Left ventricle myocardium superior (tissue), 1 donor: Measurements from ENCODE around the gene KCTD18. TPM values are rescaled to one million over a fixed set of nuclear protein-coding genes. Genes with fewer than 3 reads are reported as not detected.
A peak's percentile ranks its signal among the peaks of the same experiment; 100 is the strongest.

Source experiments
- ATAC-seq: fragments of 200-7000 bp; cut with Tn5 transposase; one replicate; pipeline ENCODE4 v1.9.1; 2020; ENCODE audit warnings: mild to moderate bottlenecking, moderate library complexity
- DNase-seq: peaks from one replicate; pipeline ENCODE4 v3.0.0-alpha.2; 2020
- intact Hi-C: fragments of 100-400 bp; cut with micrococcal nuclease; formaldehyde crosslinking; loops from one replicate; pipeline ENCODE4 v1.11.0; 2022
- total RNA-seq: library from RNA; stranded (reverse); fragmentation: NEBNext Ultra II Directional; extraction: Animal tissue kit (Norgen Biotek cat#: 25700); gene quantifications from one replicate; pipeline ENCODE4 v1.2.1, GENCODE V29; 2021
- donor health status: DM: no; HTN: yes; CAD: no; lungs with severe emphysema.

Gene KCTD18
- total RNA-seq, 1 donor from 2014 or later: 9.1 TPM

GRCh38 chr2:200490001-200490400 lies 19.9 kb downstream of the KCTD18 start:
- intact Hi-C loops: no loop called here
- DNase-seq: no peak

GRCh38 chr2:200488169-200488568 lies 21.7 kb downstream of the KCTD18 start:
- intact Hi-C loops: no loop called here
- no peak for DNase-seq
- ATAC-seq: no peak

More at GRCh38 chr2:200490001-200490400, 19.9 kb downstream of the KCTD18 start:
- no peak for ATAC-seq

- ATAC-seq (no peak), DNase-seq (no peak)
- intact Hi-C loops: no loop called here
Measured at GRCh38 chr2:200486529-200486928, 23.3 kb downstream of the KCTD18 start.

- ATAC-seq: no peak
- intact Hi-C loops: loop anchor here (5.0 kb wide), 1 partner anchor 503 kb away; no protein-coding TSS in a partner anchor
- no peak for DNase-seq
Measured at GRCh38 chr2:200484934-200485333, 24.9 kb downstream of the KCTD18 start.

GRCh38 chr2:200483729-200484198 lies 26.1 kb downstream of the KCTD18 start:
- intact Hi-C loops: loop anchor here (5.0 kb wide), 1 partner anchor 501 kb away; no protein-coding TSS in a partner anchor
- ATAC-seq (no peak), DNase-seq (no peak)

GRCh38 chr2:200482194-200482593 lies 27.7 kb downstream of the KCTD18 start:
- DNase-seq: no peak
- no peak for ATAC-seq
- intact Hi-C loops: loop anchor here (5.0 kb wide), 1 partner anchor 500 kb away; no protein-coding TSS in a partner anchor

- ATAC-seq: no peak
- no peak for DNase-seq
- intact Hi-C loops: loop anchor here (5.0 to 10.0 kb wide), 3 partner anchors 255 to 507 kb away; no protein-coding TSS in a partner anchor
Measured at GRCh38 chr2:200479692-200480265, 30.1 kb downstream of the KCTD18 start.

- DNase-seq: peak; percentile 75
- intact Hi-C loops: loop anchor here (5.0 to 10.0 kb wide), 2 partner anchors 253 to 505 kb away; no protein-coding TSS in a partner anchor
- ATAC-seq: peak; percentile 92
Measured at GRCh38 chr2:200477667-200478131, 32.2 kb downstream of the KCTD18 start.

- intact Hi-C loops: loop anchor here (5.0 to 10.0 kb wide), 2 partner anchors 252 to 505 kb away; no protein-coding TSS in a partner anchor
- DNase-seq (no peak), ATAC-seq (peak; percentile 47)
Measured at GRCh38 chr2:200476836-200477235, 33.0 kb downstream of the KCTD18 start.

GRCh38 chr2:200475795-200476194 lies 34.1 kb downstream of the KCTD18 start:
- intact Hi-C loops: loop anchor here (5.0 to 10.0 kb wide), 2 partner anchors 251 to 503 kb away; no protein-coding TSS in a partner anchor
- no peak for ATAC-seq
- no peak for DNase-seq

GRCh38 chr2:200472853-200473464 lies 36.9 kb downstream of the KCTD18 start:
- no peak for ATAC-seq
- no peak for DNase-seq
- intact Hi-C loops: loop anchor here (10.0 kb wide), 1 partner anchor 248 kb away; no protein-coding TSS in a partner anchor

GRCh38 chr2:200471928-200472645 lies 37.8 kb downstream of the KCTD18 start:
- DNase-seq (no peak), ATAC-seq (no peak)
- intact Hi-C loops: loop anchor here (10.0 kb wide), 1 partner anchor 247 kb away; no protein-coding TSS in a partner anchor

- no peak for ATAC-seq
- DNase-seq: no peak
- intact Hi-C loops: loop anchor here (10.0 kb wide), 1 partner anchor 247 kb away; no protein-coding TSS in a partner anchor
Measured at GRCh38 chr2:200471324-200471848, 38.5 kb downstream of the KCTD18 start.

- intact Hi-C loops: loop anchor here (10.0 kb wide), 1 partner anchor 245 kb away; no protein-coding TSS in a partner anchor
- DNase-seq (no peak), ATAC-seq (no peak)
Measured at GRCh38 chr2:200470230-200470629, 39.6 kb downstream of the KCTD18 start.

- intact Hi-C loops: loop anchor here (10.0 kb wide), 1 partner anchor 245 kb away; no protein-coding TSS in a partner anchor
- ATAC-seq: peak; percentile 33
- peak; percentile 51 for DNase-seq
Measured at GRCh38 chr2:200469708-200470211, 40.1 kb downstream of the KCTD18 start.

GRCh38 chr2:200467806-200468681 lies 41.8 kb downstream of the KCTD18 start:
- intact Hi-C loops: no loop called here
- DNase-seq (no peak), ATAC-seq (no peak)

- DNase-seq (no peak), ATAC-seq (peak; percentile 91)
- intact Hi-C loops: no loop called here
Measured at GRCh38 chr2:200466425-200467418, 43.1 kb downstream of the KCTD18 start.
